Prostate gland (tissue), 2 donors: ENCODE data around the gene SLC50A1. TPM values are rescaled to one million over a fixed set of nuclear protein-coding genes. Genes with fewer than 3 reads are reported as not detected.

Experiments
- DNase-seq: peaks from one replicate; pipeline ENCODE4 v3.0.0-alpha.2; 2019; ENCODE audit warnings: low spot score
- H3K27ac ChIP-seq, 2 donors: fragments of 200-600 bp; sonication (generic); 2 replicates each; pipeline ENCODE4 v1.5.1; 2017 to 2019
- H3K27me3 ChIP-seq: fragments of 200-600 bp; sonication (generic); replicated peaks from 2 replicates; pipeline ENCODE4 v1.5.1; 2019; ENCODE audit not compliant: insufficient read depth
- H3K36me3 ChIP-seq, 2 donors: fragments of 200-600 bp; sonication (generic); 1 replicate in 1 of 2; 2 replicates in 1 of 2; pipeline versions ENCODE4 v1.5.1 to v1.8.1; 2017 to 2019
- H3K4me1 ChIP-seq: fragments of 200-600 bp; sonication (generic); replicated peaks from 2 replicates; pipeline ENCODE4 v1.5.1; 2019
- H3K4me3 ChIP-seq, 2 donors: fragments of 200-600 bp; sonication (generic); 2 replicates each; pipeline ENCODE4 v1.5.1; 2017 to 2019
- H3K9me3 ChIP-seq: fragments of 200-600 bp; sonication (generic); 2 replicates; pipeline ENCODE4 v1.5.1; 2017
- CTCF ChIP-seq, 4 experiments: fragments of 200-600 bp in 2 of 4; fragments of 450-650 bp in 2 of 4; sonication (generic) in 2 of 4; IDR thresholded peaks; 1 replicate in 3 of 4; 2 replicates in 1 of 4; pipeline ENCODE4 v1.5.1; 2016 to 2019; ENCODE audit warnings: antibody characterized with exemption in 4 of 4, mild to moderate bottlenecking in 2 of 4, moderate library complexity in 2 of 4
- POLR2A ChIP-seq: fragments of 450-650 bp; IDR thresholded peaks from one replicate; pipeline ENCODE4 v1.6.1; 2016; ENCODE audit warnings: antibody characterized with exemption, mild to moderate bottlenecking
- POLR2AphosphoS5 ChIP-seq: sonication (generic); formaldehyde crosslinking; IDR thresholded peaks from one replicate; pipeline ENCODE4 v1.6.1; 2017; ENCODE audit warnings: antibody characterized with exemption
- WGBS: methylation state at CpG from one replicate; pipeline ENCODE4 v1.1.5; 2018; 5-methylcytosine and 5-hydroxymethylcytosine counted together
- intact Hi-C: fragments of 100-400 bp; cut with DNase I; formaldehyde crosslinking; loops from one replicate; pipeline ENCODE4 v1.14.2; 2022
- total RNA-seq, 2 donors: library from RNA; depleted of rRNA; stranded (reverse); fragments of >200 nt; gene quantifications; one replicate each; pipeline ENCODE4 v1.1.0, GENCODE V29; 2016

The SLC50A1 gene
- total RNA-seq, 2 donors from 2014 or later: 26.6 to 48.0 TPM

- no peak for DNase-seq
- TF ChIP-seq POLR2A: no peak
- no peak for TF ChIP-seq CTCF (IDR thresholded peaks at IDR 0.05)
- TF ChIP-seq POLR2AphosphoS5: no peak
- H3K9me3 ChIP-seq: no peaks in the 10 kb centered on the region
- H3K36me3 ChIP-seq: no peaks in the 10 kb centered on the region
- H3K4me1 ChIP-seq: no peaks in the 10 kb centered on the region
- H3K27ac ChIP-seq: no peak overlapping the region
- intact Hi-C loops: no loop called here
- 74% methylated on average over 6 of the region's 6 CpGs for WGBS
- no peaks in the 10 kb centered on the region for H3K27me3 ChIP-seq
- H3K4me3 ChIP-seq: no peak overlapping the region
Measured at GRCh38 chr1:155106862-155107261, 28.8 kb upstream of the SLC50A1 start.

- Histone ChIP-seq H3K36me3 (no peaks in the 10 kb centered on the region), H3K4me3 (no peak overlapping the region), H3K27ac (no peak overlapping the region), H3K27me3 (no peaks in the 10 kb centered on the region), H3K4me1 (no peaks in the 10 kb centered on the region), H3K9me3 (no peaks in the 10 kb centered on the region)
- 77% methylated on average over 12 of the region's 12 CpGs for WGBS
- DNase-seq: no peak
- TF ChIP-seq CTCF (IDR thresholded peaks at IDR 0.05) (no peak), POLR2A (no peak)
- intact Hi-C loops: no loop called here
Measured at GRCh38 chr1:155107309-155108264, 28.1 kb upstream of the SLC50A1 start.

GRCh38 chr1:155108296-155108695, 27.4 kb upstream of the SLC50A1 start:
- DNase-seq: no peak
- H3K36me3 ChIP-seq: no peaks in the 10 kb centered on the region
- intact Hi-C loops: no loop called here
- no peaks in the 10 kb centered on the region for H3K9me3 ChIP-seq
- WGBS: 53% methylated on average over 5 of the region's 5 CpGs
- H3K4me3 ChIP-seq: no peak overlapping the region
- H3K27ac ChIP-seq: no peak overlapping the region
- TF ChIP-seq POLR2A (no peak), CTCF (IDR thresholded peaks at IDR 0.05) (no peak), POLR2AphosphoS5 (no peak)
- no peaks in the 10 kb centered on the region for H3K27me3 ChIP-seq
- no peaks in the 10 kb centered on the region for H3K4me1 ChIP-seq

- Histone ChIP-seq H3K27me3 (no peaks in the 10 kb centered on the region), H3K9me3 (no peaks in the 10 kb centered on the region), H3K36me3 (no peaks in the 10 kb centered on the region), H3K4me3 (no peak overlapping the region), H3K4me1 (no peaks in the 10 kb centered on the region), H3K27ac (no peak overlapping the region)
- TF ChIP-seq CTCF (IDR thresholded peaks at IDR 0.05): no peak
- TF ChIP-seq POLR2AphosphoS5: no peak
- TF ChIP-seq POLR2A: no peak
- WGBS: 23% methylated on average over 8 of the region's 8 CpGs
- intact Hi-C loops: no loop called here
- no peak for DNase-seq
Measured at GRCh38 chr1:155110381-155110780, 25.3 kb upstream of the SLC50A1 start.

GRCh38 chr1:155110826-155111225, 24.8 kb upstream of the SLC50A1 start:
- Histone ChIP-seq H3K9me3 (no peaks in the 10 kb centered on the region), H3K27ac (no peak overlapping the region), H3K4me3 (no peak overlapping the region), H3K4me1 (no peaks in the 10 kb centered on the region), H3K36me3 (no peaks in the 10 kb centered on the region), H3K27me3 (no peaks in the 10 kb centered on the region)
- 38% methylated on average over 8 of the region's 8 CpGs for WGBS
- intact Hi-C loops: no loop called here
- DNase-seq: no peak
- TF ChIP-seq POLR2AphosphoS5 (no peak), POLR2A (no peak), CTCF (IDR thresholded peaks at IDR 0.05) (no peak)
